Muscle of leg (tissue), 11 donors: ENCODE results near the gene LHB. TPM values are rescaled to one million over a fixed set of nuclear protein-coding genes. Genes with fewer than 3 reads are reported as not detected.
"Not testable (repeated sequence)": the region's sequence is repeated elsewhere in the genome, so short reads cannot be mapped to it uniquely, and the experiment has no call there.

Source experiments
- DNase-seq: peaks from one replicate; pipeline ENCODE4 v3.0.0; 2013
- H3K27ac ChIP-seq: one replicate; pipeline ENCODE4 v1.5.1; 2013; ENCODE audit warnings: mild to moderate bottlenecking, low read length, control low read depth
- H3K27me3 ChIP-seq: one replicate; pipeline ENCODE4 v1.6.1; 2013; ENCODE audit warnings: low read length; ENCODE audit not compliant: control insufficient read depth, insufficient read depth
- H3K36me3 ChIP-seq: one replicate; pipeline ENCODE4 v1.6.1; 2013; ENCODE audit warnings: low read length; ENCODE audit not compliant: control insufficient read depth, insufficient read depth
- H3K4me1 ChIP-seq: one replicate; pipeline ENCODE4 v1.6.1; 2013; ENCODE audit warnings: low read length; ENCODE audit not compliant: control insufficient read depth, insufficient read depth
- H3K4me3 ChIP-seq: one replicate; pipeline ENCODE4 v1.5.1; 2013; ENCODE audit warnings: low read length, control low read depth
- H3K9me3 ChIP-seq: replicated peaks from 2 replicates; pipeline ENCODE4 v1.6.1; 2013; ENCODE audit warnings: low read depth, low read length; ENCODE audit not compliant: control insufficient read depth
- WGBS: methylation state at CpG from one replicate; pipeline ENCODE4 v1.1.5; 2013; ENCODE audit warnings: missing lambda C conversion rate; ENCODE audit not compliant: insufficient coverage; 5-methylcytosine and 5-hydroxymethylcytosine counted together
- polyA plus RNA-seq, 8 donors: library from polyadenylated mRNA; unstranded; fragments of 120-200 nt; gene quantifications; one replicate each; pipeline versions ENCODE4 v1.2.1 to v1.2.3, GENCODE V29; 2013; ENCODE audit warnings: inconsistent platforms in 1 of 8, low replicate concordance in 1 of 8; ENCODE audit not compliant: insufficient read length in 8 of 8, insufficient read depth in 1 of 8
- total RNA-seq: library from RNA; stranded (reverse); fragments of 120-200 nt; gene quantifications from one replicate; pipeline ENCODE4 v1.2.4, GENCODE V29; 2013

Gene LHB
- total and polyA plus RNA-seq, 9 donors, result not detected

DNA sequence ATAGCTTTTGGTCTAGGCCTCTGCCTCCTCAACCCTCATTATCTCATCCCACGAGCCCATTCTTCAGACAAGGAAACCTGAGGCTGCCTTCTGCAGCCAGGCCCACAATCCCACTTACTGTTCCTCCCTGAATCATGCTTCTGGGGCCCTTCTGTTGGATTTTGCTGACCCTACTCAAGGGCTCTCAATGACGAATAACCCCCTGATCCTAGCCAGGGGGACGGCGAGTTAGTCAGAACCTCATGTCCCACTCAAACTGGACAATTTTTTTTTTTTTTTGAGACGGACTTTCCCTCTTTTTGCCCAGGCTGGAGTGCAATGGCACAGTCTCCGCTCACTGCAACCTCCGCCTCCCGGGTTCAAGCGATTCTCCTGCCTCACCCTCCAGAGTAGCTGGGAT is 5.2 kb upstream of the LHB start:
- Histone ChIP-seq H3K27me3 (peaks cover 45% of the 10 kb centered on the region), H3K4me3 (no peak overlapping the region), H3K9me3 (no peaks in the 10 kb centered on the region), H3K27ac (no peak overlapping the region), H3K36me3 (no peaks in the 10 kb centered on the region), H3K4me1 (peaks cover 21% of the 10 kb centered on the region)
- DNase-seq, result no peak
- 88% methylated on average over 4 of the region's 9 CpGs for WGBS

DNA sequence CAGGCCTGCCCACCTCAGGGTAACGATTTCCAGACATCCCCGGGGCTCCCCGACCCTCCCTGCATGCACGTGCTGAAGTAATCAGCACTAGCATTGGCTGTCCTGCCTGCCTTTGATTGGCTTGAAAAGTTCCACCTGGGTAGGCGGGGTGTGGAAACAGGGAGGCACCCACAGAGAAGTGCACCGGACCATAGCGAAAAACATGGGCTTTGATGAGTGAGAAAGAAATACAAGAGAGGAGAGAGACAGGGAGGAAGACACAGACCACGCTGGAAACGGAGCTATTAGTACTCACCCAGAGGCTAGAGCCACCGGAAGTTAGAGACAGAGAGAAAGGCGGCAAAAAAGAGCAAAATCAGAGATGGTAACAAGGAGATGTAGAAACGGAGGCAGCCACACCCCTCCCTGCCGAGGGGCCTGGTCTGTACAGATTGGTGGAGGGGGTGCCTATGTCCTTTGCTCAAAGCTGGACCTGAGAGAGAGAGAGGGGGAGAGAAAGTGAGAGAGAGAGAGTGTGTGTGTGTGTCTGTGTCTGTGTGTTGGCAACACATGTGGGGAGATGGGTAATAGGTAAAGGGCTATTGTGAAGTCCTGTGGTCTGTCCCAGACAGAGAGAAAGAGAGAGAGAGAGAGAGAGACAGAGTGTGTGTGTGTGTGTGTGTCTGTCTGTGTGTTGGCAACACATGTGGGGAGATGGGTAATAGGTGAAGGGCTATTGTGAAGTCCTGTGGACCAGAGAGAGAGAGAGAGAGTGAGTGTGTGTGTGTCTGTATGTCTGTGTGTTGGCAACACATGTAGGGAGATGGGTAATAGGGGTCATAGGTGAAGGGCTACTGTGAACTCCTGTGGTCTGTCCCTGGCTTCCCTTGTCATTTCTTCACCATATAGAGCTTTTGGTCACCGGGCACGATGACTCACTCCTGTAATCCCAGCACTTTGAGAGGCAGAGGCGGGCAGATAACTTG is 4.3 kb upstream of the LHB start:
- Histone ChIP-seq H3K27ac (no peak overlapping the region), H3K36me3 (peaks cover under 1% of the 10 kb centered on the region), H3K4me3 (no peak overlapping the region), H3K4me1 (peaks cover 21% of the 10 kb centered on the region), H3K9me3 (no peaks in the 10 kb centered on the region), H3K27me3 (peaks cover 47% of the 10 kb centered on the region)
- DNase-seq, result no peak
- 28% methylated on average over 15 of the region's 16 CpGs for WGBS

DNA sequence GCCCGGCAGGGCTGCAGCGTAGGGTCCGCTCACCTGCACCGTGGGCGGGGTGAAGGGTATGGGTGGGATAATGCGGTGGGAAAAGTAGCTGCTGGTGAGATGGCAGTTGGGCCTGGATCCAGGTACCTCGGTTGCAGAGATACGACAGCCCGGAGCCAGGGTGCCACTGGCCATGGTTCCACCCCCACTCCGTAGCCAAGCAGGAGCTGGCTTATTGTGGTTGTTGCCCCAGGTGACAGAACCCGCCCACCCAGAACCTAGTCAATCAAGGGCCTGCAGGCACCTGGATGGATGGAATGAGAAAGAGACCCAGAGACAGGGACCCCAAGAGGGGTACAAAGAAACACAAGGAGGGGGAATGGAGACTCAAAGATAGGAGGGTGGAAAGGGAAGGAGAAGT is 3.5 kb upstream of the LHB start:
- Histone ChIP-seq H3K4me3 (no peak overlapping the region), H3K9me3 (no peaks in the 10 kb centered on the region), H3K27me3 (peaks cover 47% of the 10 kb centered on the region), H3K4me1 (peaks cover 21% of the 10 kb centered on the region), H3K27ac (no peak overlapping the region), H3K36me3 (peaks cover 9% of the 10 kb centered on the region)
- 69% methylated on average over 5 of the region's 11 CpGs for WGBS
- no peak for DNase-seq

DNA sequence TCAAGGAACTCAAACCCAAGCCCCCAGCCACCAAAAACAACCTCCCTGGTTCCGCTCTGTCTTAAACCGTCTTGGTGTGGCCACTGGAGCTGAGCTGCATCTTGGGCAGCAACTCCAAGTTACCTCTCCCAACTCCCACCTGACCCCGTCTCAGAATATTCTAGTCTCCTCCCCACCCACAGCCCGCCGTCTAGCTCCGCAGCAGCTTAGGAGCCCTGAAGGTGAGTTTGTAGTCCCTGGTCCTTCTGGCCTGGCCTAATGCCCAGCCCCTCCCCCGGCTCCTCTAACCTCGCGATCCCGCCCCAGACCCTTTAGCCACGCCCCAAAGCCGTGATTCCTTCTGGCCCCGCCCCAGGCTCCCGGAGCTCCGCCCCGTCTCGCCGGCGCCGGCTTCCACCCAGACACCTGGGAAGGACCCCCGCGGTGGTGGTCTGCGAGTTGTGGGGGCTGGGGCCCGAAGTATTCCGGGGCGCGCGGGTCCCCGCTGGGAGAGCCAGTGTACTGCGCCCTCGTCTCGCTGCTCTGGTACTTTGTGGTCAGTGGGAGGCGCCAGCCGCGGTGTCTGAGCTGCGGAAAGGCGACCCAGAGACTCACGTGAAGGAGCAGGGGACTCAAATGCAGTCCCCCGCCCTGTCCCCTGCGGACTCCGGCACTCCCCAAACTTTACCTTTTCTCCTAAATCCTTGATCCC is 2.5 kb upstream of the LHB start:
- Histone ChIP-seq H3K4me3 (no peak overlapping the region), H3K27ac (no peak overlapping the region), H3K4me1 (peaks cover 21% of the 10 kb centered on the region), H3K36me3 (peaks cover 19% of the 10 kb centered on the region), H3K27me3 (peaks cover 47% of the 10 kb centered on the region), H3K9me3 (no peaks in the 10 kb centered on the region)
- DNase-seq, result peak; percentile 32
- 10% methylated on average over 36 of the region's 41 CpGs for WGBS

DNA sequence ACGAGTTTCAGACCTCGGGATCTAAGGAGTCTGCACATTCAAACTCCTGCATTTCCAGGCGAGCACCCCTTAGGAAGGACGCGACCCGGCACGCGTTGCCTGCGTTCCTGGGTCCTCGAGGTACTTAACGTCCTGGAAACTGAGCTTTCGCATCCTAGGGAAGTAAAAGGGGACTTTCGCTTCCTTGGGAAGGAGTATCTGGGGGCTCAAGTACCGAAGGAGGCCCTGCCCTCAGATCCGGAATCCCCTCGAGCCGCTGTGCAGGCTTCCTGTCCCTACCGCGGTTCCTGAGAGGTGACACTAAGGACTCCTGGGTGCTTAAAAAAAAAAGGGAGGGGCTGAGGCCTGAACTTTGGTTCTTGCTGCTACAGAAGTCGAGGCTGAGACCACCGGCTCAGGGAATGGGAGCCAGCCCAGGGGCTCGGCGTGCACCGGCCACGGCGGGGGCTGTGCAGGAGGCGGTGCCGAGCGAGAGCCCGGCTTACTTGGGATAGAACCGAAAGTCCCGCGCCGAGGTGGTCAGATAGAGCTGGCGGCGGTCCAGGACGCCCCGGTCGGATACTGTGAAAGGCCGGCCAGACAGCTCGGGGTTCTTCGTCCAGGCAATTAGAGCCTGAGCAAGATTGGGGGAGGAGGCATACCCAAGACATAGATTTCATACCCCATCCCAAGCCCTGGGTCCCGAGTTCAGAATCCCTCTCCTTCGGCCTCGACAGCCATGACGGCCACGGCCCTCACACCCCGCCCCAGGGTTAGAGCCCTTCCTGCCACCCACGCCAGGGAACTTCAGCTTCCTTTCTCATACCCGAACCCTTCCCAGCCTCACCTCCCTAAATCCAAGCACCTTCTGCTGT is 1.7 kb upstream of the LHB start:
- peaks cover 21% of the 10 kb centered on the region for H3K4me1 ChIP-seq
- WGBS, result 12% methylated on average over 43 of the region's 50 CpGs
- not testable (repeated sequence) for DNase-seq

DNA sequence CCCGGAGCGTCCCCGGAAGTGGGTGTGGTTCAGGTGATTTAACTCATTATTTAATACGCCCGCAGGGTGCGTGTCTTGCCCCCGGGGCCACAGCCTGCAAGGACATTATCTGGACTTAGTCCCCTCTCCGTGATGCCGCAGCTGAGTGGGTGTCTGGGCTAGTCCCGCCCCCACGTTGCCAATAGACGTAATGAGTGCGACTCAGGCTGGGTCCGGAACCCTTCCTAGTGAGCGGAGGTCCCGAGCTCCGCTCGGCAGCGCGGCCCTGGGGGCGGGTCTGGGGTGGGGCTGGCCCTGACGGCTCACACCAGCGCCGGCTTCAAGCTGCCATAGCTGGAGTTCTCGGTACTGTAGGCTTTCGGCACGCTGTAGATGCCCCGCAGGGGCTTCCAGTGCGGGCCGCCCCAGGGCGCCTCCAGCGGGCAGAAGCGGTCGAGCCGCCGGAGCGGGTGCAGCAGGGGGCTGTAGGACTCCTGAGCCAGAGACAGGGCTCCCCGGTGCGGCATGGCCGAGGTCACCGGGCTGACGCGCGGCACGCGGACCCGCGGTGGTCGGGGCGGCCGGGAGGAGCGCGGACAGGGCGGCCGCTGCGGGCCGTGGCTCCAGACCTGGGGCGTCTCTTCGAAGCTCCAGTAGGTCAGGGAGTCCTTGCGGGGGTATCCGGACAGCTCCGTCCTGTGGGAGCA is 918 bp upstream of the LHB start:
- peaks cover 47% of the 10 kb centered on the region for H3K27me3 ChIP-seq
- peak; percentile 49 for DNase-seq
- H3K27ac ChIP-seq, result no peak overlapping the region

More for the DNA sequence above, 1.7 kb upstream of the LHB start:
- not testable (repeated sequence) for H3K27ac ChIP-seq, H3K9me3 ChIP-seq
- H3K36me3 ChIP-seq, result peaks cover 25% of the 10 kb centered on the region
- peaks cover 47% of the 10 kb centered on the region for H3K27me3 ChIP-seq
- H3K4me3 ChIP-seq, result peak overlapping the region; percentile 33

GRCh38 chr19:49016067-49016839 is 638 bp downstream of the LHB start:
- Histone ChIP-seq H3K36me3 (peaks cover 40% of the 10 kb centered on the region), H3K4me3 (no peak overlapping the region), H3K27ac (no peak overlapping the region), H3K4me1 (peaks cover 21% of the 10 kb centered on the region), H3K9me3 (no peaks in the 10 kb centered on the region), H3K27me3 (peaks cover 42% of the 10 kb centered on the region)
- DNase-seq, result no peak
- 89% methylated on average over 16 of the region's 29 CpGs for WGBS

More for the DNA sequence above, 918 bp upstream of the LHB start:
- 1% methylated on average over 56 of the region's 62 CpGs for WGBS
- H3K4me1 ChIP-seq, result peaks cover 21% of the 10 kb centered on the region
- no peaks in the 10 kb centered on the region for H3K9me3 ChIP-seq
- peaks cover 25% of the 10 kb centered on the region for H3K36me3 ChIP-seq
- peak overlapping the region; percentile 40 for H3K4me3 ChIP-seq

DNA sequence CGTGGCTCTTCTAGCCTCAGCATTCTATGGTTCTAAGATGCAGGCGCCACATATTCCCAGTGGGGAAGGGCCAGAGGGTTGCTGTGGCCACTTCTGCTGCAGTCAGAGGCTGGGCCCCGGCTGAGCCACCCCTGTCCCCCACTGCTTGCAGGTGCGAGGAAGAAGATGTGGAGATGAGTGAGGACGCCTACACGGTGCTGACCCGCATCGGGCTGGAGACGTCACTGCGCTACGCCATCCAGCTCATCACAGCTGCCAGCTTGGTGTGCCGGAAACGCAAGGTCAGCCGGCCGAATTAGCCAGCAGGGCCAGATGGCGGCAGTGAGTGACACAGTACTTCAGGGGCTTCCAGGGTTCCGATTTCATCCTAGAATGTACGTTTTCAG is 2.0 kb downstream of the LHB start:
- no peak for DNase-seq
- no peak overlapping the region for H3K4me3 ChIP-seq
- H3K36me3 ChIP-seq, result peaks cover 53% of the 10 kb centered on the region
- H3K4me1 ChIP-seq, result peaks cover 21% of the 10 kb centered on the region
- H3K27ac ChIP-seq, result no peak overlapping the region
- WGBS, result 81% methylated on average over 15 of the region's 18 CpGs
- H3K9me3 ChIP-seq, result no peaks in the 10 kb centered on the region
- H3K27me3 ChIP-seq, result peaks cover 28% of the 10 kb centered on the region
